NOMO-1 treated with DMSO at 0.1 percent for 48 hours (cell line): ENCODE measurements around the gene PUS1.

Experiments
- DNase-seq: peaks from one replicate; lab custom pipeline; 2025; ENCODE audit not compliant: unreplicated experiment; lab: John Stamatoyannopoulos, UW

The PUS1 gene

GRCh38 chr12:131915823-131916222, 13.3 kb upstream of the PUS1 start:
- DNase-seq = no peak

GRCh38 chr12:131916306-131917138, 12.6 kb upstream of the PUS1 start:
- no peak for DNase-seq

DNA sequence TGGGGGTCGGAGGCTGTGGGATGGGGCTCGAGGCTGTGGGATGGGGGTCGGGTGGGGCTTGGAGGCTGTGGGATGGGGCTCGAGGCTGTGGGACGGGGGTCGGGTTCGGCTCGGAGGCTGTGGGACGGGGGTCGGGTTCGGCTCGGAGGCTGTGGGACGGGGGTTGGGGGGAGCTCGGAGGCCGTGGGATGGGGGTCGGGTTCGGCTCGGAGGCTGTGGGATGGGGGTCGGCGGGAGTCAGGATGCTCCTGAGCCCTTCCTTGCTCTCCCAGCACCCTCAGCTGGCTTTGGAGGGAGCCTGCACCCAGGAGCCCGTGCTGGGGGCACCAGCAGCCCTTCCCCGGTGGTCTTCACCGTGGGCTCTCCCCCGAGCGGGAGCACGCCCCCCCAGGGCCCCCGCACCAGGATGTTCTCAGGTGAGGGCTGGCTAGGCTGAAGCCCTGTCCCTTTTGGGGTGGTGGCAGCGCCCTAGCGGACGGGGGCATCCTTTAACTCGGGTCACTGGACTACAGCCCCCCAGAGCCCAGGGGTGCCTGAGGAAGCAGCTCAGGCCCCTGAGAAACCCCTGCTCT, 11.9 kb upstream of the PUS1 start:
- DNase-seq = no peak

- no peak for DNase-seq
Observed at GRCh38 chr12:131917711-131918306, 11.3 kb upstream of the PUS1 start.

GRCh38 chr12:131918311-131919050, 10.6 kb upstream of the PUS1 start:
- DNase-seq = no peak

DNA sequence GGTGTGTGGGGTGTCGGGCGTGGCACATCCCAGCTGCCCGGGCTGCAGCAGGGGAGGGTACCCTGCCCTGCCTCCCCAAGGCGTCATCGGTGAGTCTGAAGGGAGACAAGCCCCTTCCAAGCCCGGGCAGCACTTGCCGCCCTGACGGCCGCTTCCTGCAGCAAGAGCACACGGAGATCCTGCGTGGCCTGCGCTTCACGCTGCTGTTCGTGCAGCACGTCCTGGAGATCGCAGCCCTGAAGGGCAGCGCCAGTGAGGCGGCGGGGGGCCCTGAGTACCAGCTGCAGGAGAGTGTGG, 10.1 kb upstream of the PUS1 start:
- no peak for DNase-seq

GRCh38 chr12:131919366-131920156, 9.5 kb upstream of the PUS1 start:
- DNase-seq = no peak

- DNase-seq = no peak
Observed at GRCh38 chr12:131920157-131920508, 8.9 kb upstream of the PUS1 start.

- no peak for DNase-seq
Observed at GRCh38 chr12:131920902-131921840, 7.9 kb upstream of the PUS1 start.

GRCh38 chr12:131921866-131922769, 7.0 kb upstream of the PUS1 start:
- no peak for DNase-seq

DNA sequence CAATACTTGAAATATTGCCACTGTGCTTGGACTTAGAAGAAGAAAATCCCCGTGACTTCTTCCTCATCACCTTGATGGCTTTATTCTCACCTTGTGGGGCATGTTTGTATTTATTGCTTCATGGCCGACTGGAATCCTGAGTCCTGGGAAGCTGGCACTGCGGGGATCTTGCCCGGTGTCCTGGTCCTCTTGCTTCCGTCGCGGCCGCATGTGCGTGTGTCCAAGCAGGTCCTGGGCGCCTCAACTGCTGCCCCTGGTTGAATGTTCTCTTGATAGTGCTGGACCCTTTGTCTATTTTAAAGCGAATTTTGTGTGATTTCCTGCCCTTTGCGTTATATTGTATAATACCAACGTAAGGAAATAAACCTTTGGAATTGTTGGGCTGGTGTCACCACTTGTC, 6.3 kb upstream of the PUS1 start:
- DNase-seq = no peak

- DNase-seq = no peak
Observed at GRCh38 chr12:131923260-131923659, 5.8 kb upstream of the PUS1 start.

DNA sequence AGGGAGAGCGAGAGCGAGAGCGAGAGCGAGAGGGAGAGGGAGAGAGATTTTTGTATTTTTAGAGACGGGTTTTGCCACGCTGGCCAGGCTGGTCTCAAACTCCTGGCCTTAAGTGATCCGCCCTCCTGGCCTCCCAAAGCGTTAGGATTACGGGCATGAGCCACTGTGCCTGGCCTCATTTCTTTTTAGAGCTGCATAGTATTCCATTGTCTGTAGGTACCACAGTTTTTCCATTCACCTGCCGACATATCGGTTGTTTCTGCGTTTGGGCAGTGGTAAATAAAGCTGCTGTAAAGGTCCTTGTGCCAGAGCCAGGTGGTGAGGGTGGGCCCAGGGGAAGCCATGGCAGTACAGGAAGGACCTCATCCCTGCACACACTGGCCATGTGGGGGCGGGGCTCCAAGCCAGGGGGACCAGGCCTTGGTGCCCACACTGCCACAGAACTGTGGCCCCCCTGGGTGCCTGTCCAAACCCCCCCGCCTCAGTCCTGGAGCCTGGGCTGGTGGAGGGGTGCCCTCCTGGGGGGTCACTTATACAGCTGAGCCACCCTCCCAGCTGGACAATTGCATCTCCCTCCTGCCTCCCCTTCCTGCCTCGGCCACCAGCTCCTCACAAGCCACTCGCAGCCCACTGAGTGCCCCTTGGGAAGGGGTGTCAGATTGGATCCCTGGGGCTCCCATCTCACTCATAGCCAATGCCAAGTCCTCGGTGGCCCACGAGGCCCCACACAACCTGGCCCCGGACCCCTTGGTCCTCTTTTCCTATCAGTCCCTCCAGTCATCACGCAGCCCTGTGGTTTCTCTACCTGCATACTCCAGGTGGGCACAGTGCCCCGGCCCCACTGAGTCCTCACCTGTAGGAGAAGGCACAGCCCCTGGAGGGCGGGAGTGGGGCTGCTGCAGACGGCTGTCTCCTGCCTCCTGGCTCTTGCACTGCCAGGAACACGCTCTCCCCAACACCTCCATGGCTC, 1.7 kb upstream of the PUS1 start:
- DNase-seq = no peak

GRCh38 chr12:131928080-131928710, 881 bp upstream of the PUS1 start:
- DNase-seq = no peak

DNA sequence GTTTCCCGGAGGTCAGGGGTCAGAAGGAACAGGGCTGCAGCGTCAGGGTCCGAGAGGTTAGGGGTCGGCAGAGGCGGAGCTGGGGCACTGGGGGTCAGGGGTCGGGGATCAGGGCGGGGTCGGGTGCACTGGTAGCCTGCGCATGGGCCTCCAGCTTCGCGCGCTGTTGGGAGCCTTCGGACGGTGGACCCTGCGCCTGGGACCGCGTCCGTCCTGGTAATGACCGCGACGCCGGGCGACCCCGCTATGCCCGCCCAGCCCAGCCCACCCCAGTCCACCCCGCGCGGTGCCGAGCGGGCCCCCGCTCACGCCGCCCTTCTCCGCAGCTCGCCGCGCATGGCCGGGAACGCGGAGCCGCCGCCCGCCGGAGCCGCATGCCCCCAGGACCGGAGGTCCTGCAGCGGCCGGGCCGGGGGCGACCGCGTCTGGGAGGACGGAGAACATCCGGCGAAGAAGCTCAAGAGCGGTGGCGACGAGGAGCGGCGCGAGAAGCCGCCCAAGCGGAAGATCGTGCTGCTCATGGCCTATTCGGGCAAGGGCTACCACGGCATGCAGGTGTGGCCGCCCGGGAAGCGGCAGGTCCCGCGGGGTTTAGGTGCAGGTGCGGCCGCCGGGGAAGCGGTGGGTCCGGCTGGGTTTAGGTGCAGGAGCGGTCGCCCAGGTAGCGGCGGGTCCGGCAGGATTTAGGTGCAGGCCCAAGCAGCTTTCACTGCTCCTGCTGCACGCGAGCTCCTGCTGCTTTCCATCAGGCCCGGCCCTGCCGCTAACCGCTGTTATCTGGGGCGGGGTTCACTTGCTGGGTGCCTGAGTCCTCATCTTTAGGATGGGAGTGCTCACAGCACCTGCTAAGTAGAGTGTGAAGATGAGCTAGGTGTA, 743 bp downstream of the PUS1 start:
- DNase-seq = no peak

DNA sequence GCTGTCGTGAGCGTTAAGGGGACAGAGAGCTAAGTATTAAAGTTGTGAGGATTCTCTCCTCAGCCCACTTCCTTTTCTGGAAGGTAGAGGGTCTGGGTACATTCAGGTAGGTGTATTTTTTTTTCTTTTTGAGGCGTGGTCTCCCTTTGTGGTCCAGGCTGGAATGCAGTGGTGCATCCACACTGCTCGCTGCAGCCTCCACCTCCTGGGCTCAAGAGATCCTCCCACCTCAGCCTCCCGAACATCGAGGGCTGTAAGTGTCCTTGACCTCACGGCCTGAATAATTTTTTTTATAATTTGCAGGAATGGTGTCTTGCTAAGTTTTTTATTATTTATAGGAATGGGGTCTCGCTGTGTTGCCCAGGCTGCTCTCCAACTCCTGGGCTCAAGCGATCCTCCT, 1.4 kb downstream of the PUS1 start:
- DNase-seq = no peak

- no peak for DNase-seq
Observed at GRCh38 chr12:131933387-131933786, 4.3 kb downstream of the PUS1 start.
